Psoas muscle (tissue), 8 donors: ENCODE data around the gene PAN3. TPM values are rescaled to one million over a fixed set of nuclear protein-coding genes. Genes with fewer than 3 reads are reported as not detected.
A peak's percentile ranks its signal among the peaks of the same experiment; 100 is the strongest.

ENCODE experiments used
- ATAC-seq, 4 donors: fragments of 200-7000 bp; cut with Tn5 transposase; one replicate each; pipeline ENCODE4 v1.9.1; 2020; ENCODE audit warnings: moderate library complexity in 3 of 4, mild to moderate bottlenecking in 2 of 4
- DNase-seq, 2 donors: peaks; one replicate each; pipeline ENCODE4 v3.0.0-alpha.2; 2020
- H3K27ac ChIP-seq: fragments of 200-600 bp; one replicate; pipeline ENCODE4 v1.8.0; 2022
- H3K27me3 ChIP-seq, 3 donors: fragments of 200-600 bp in 1 of 3; one replicate each; pipeline versions ENCODE4 v1.6.1 to v1.8.0; 2013 to 2022; ENCODE audit warnings: low read length in 2 of 3, mild to moderate bottlenecking in 2 of 3, moderate library complexity in 1 of 3; ENCODE audit not compliant: insufficient read depth in 3 of 3
- H3K36me3 ChIP-seq, 2 donors: fragments of 200-600 bp in 1 of 2; one replicate each; pipeline versions ENCODE4 v1.6.1 to v1.8.0; 2013 to 2022; ENCODE audit warnings: low read depth in 1 of 2, mild to moderate bottlenecking in 1 of 2, moderate library complexity in 1 of 2; ENCODE audit not compliant: insufficient read depth in 1 of 2
- H3K4me1 ChIP-seq: fragments of 200-600 bp; one replicate; pipeline ENCODE4 v1.8.0; 2022
- H3K4me3 ChIP-seq: fragments of 200-600 bp; one replicate; pipeline ENCODE4 v1.8.0; 2022; ENCODE audit warnings: mild to moderate bottlenecking
- H3K9me3 ChIP-seq: fragments of 200-600 bp; one replicate; pipeline ENCODE4 v1.8.0; 2022
- WGBS, 3 donors: extraction: QIAGEN DNeasy Blood & Tissue Kit; methylation state at CpG; one replicate each; pipeline versions ENCODE4 v1.1.6 to v1.1.7; 2013; 5-methylcytosine and 5-hydroxymethylcytosine counted together
- intact Hi-C, 2 donors: fragments of 100-400 bp; cut with DNase I; formaldehyde crosslinking; loops; one replicate each; pipeline versions ENCODE4 v1.11.0 to v1.14.2; 2022
- polyA plus RNA-seq, 3 donors: library from polyadenylated mRNA; stranded (reverse); fragments of 200-250 nt; gene quantifications; one replicate each; pipeline ENCODE4 v1.2.3, GENCODE V29; 2013
- total RNA-seq, 4 donors: library from RNA; stranded (reverse); fragmentation: NEBNext Ultra II Directional in 2 of 4; extraction: Animal tissue kit (Norgen Biotek cat#: 25700) in 2 of 4; gene quantifications; one replicate each; pipeline versions ENCODE4 v1.2.1 to v1.2.4, GENCODE V29; 2021 to 2023
- TF ChIP-seq, protein P1 (sequence below): fragments of 200-600 bp; IDR thresholded peaks from one replicate; pipeline ENCODE4 v1.8.0; 2022; ENCODE audit warnings: antibody characterized with exemption
- donor health status: healthy with polysubstance abuse.
- donor health status: DM: no; HTN: no; CAD: no; lungs with moderate emphysema.
- donor health status: Bipolar disorder and iron deficiency.
- donor health status: healthy.
- donor health status: DM: yes; HTN: yes; CAD: no.
- donor health status: DM: no; HTN: no; CAD: no.
- donor health status: DM: no; HTN: no; CAD: no.
- donor health status: DM: yes; HTN: yes; CAD: no.

The PAN3 gene
- total and polyA plus RNA-seq, 7 donors: 2.3 to 9.0 (median 5.9) TPM

DNA sequence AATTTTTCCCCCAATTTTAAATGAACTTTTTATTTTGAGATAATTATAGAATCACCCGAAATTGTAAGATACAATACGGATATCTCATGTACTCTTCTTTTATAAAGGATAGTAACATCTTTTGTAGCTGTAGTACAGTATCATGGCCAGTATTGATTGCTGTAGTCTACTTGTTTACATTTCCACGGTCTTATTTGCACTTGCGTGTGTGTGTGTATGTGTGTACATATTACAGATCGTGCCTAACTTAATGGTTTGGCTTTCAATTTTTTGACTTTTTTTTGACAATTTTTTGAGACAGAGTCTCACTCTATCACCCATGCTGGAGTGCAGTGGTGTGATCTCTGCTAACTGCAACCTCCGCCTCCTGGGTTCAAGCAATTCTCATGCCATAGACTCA, 6.7 kb downstream of the PAN3 start:
- intact Hi-C loops: no loop called here
- peaks cover 13% of the 10 kb centered on the region for H3K4me1 ChIP-seq
- no peaks in the 10 kb centered on the region for H3K27me3 ChIP-seq
- no peak overlapping the region for H3K27ac ChIP-seq
- no peaks in the 10 kb centered on the region for H3K36me3 ChIP-seq
- no peaks in the 10 kb centered on the region for H3K9me3 ChIP-seq
- DNase-seq (no peak), ATAC-seq (no peak)
- TF ChIP-seq, protein P1, sequence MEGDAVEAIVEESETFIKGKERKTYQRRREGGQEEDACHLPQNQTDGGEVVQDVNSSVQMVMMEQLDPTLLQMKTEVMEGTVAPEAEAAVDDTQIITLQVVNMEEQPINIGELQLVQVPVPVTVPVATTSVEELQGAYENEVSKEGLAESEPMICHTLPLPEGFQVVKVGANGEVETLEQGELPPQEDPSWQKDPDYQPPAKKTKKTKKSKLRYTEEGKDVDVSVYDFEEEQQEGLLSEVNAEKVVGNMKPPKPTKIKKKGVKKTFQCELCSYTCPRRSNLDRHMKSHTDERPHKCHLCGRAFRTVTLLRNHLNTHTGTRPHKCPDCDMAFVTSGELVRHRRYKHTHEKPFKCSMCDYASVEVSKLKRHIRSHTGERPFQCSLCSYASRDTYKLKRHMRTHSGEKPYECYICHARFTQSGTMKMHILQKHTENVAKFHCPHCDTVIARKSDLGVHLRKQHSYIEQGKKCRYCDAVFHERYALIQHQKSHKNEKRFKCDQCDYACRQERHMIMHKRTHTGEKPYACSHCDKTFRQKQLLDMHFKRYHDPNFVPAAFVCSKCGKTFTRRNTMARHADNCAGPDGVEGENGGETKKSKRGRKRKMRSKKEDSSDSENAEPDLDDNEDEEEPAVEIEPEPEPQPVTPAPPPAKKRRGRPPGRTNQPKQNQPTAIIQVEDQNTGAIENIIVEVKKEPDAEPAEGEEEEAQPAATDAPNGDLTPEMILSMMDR: no peak
- 93 to 98% (median 97%) methylated on average over 6 of the region's 6 CpGs for WGBS, 3 donors
- no peak overlapping the region for H3K4me3 ChIP-seq

DNA sequence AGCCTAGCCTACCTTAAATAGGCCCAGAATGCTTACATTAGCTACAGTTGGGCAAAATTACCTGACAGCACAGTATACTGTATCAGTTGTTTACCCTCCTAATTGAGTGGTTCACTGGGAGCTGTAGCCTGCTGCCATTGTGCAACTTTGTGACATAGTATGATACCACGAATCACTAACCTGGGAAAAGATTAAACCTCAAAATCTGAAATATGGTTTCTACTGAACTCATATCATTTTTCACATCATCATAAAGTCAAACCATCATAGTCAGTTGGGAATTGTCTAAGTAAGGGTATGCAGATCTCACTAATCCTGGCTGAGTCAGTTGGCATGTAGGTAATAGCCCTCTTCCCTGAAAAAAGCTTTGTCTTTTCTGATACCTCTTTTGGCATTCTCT, 9.2 kb downstream of the PAN3 start:
- Histone ChIP-seq H3K9me3 (no peaks in the 10 kb centered on the region), H3K36me3 (no peaks in the 10 kb centered on the region), H3K27me3 (no peaks in the 10 kb centered on the region), H3K4me1 (peaks cover 11% of the 10 kb centered on the region), H3K4me3 (no peak overlapping the region), H3K27ac (no peak overlapping the region)
- no peak for DNase-seq
- 76 to 88% (median 86%) methylated on average over 1 of the region's 1 CpG for WGBS, 3 donors
- intact Hi-C loops: no loop called here
- TF ChIP-seq, protein P1: no peak
- no peak for ATAC-seq

DNA sequence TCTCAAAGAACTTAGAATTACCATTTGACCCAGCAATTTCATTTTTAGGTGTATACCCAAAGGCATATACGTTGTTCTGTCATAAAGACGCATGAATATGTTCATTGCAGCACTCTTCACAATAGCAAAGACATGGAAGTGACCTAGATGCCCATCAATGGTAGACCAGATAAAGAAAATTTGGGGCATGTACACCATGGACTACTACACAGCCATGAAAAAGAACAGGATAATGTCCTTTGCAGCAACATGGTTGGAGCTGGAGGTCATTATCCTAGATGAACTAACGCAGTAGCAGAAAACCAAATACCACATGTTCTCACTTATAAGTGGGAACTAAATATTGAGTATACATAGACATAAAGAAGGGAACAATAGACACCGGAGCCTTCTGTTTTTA, 20.7 kb downstream of the PAN3 start:
- WGBS, 3 donors: 98% methylated on average over 4 of the region's 4 CpGs
- ATAC-seq: no peak
- Histone ChIP-seq H3K9me3 (peaks cover 17% of the 10 kb centered on the region), H3K4me3 (no peak overlapping the region), H3K4me1 (peaks cover 20% of the 10 kb centered on the region), H3K36me3 (no peaks in the 10 kb centered on the region), H3K27me3 (no peaks in the 10 kb centered on the region), H3K27ac (no peak overlapping the region)
- TF ChIP-seq, protein P1: no peak
- DNase-seq: no peak
- intact Hi-C loops: no loop called here

DNA sequence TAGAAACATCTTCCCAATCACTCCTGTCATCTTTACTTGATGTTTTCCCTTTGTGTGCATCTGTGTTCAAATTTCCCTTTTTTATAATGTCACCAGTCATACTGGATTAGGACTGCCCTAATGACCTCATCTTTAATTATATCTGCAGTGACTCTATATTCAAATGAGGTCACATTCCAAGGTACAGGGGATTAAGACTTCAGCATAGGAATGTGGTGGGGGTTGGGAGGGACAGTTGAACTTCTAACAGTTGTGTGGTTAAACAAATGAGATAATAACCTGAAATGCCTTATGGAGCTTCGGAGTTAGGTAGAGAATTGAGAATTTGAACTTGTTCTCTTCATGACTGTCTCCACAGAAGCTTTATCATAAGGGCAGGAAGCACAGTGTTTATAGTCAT, 23.0 kb downstream of the PAN3 start:
- DNase-seq (no peak), ATAC-seq (peak; percentile 77 to 93 (median 92))
- 44% methylated on average over 1 of the region's 1 CpG for WGBS, 3 donors
- peaks cover 20% of the 10 kb centered on the region for H3K4me1 ChIP-seq
- no peaks in the 10 kb centered on the region for H3K36me3 ChIP-seq
- H3K27ac ChIP-seq: peak overlapping the region; percentile 5
- H3K4me3 ChIP-seq: no peak overlapping the region
- peaks cover 17% of the 10 kb centered on the region for H3K9me3 ChIP-seq
- intact Hi-C loops: no loop called here
- H3K27me3 ChIP-seq: no peaks in the 10 kb centered on the region
- TF ChIP-seq, protein P1: no peak

DNA sequence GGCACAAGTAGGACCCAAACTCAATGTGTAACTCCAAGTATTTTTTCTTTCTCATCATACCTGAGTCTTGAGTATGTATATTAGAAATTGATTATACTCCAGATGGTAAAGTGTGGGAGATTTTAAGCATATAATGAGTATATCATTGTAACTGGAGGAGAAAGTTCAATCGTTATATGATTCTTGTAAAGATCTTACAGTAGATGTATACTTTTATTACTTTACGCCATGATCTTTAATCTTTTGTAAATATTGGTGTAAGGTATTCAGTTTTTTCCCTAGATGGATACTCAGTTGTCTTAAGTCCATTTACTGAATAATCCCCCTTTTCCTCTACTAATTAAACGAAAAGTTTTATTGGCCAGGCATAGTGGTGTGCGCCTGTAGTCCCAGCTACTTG, 25.2 kb downstream of the PAN3 start:
- intact Hi-C loops: no loop called here
- no peaks in the 10 kb centered on the region for H3K36me3 ChIP-seq
- DNase-seq (no peak), ATAC-seq (no peak)
- TF ChIP-seq, protein P1: no peak
- H3K4me1 ChIP-seq: peaks cover 20% of the 10 kb centered on the region
- peaks cover 6% of the 10 kb centered on the region for H3K9me3 ChIP-seq
- no peak overlapping the region for H3K4me3 ChIP-seq
- WGBS, 3 donors: 84 to 96% (median 96%) methylated on average over 4 of the region's 4 CpGs
- H3K27me3 ChIP-seq: no peaks in the 10 kb centered on the region
- no peak overlapping the region for H3K27ac ChIP-seq
